ENCODE results near the gene MUC5B. TPM values are rescaled to one million over a fixed set of nuclear protein-coding genes. Genes with fewer than 3 reads are reported as not detected.
A peak's percentile ranks its signal among the peaks of the same experiment; 100 is the strongest.

Gene MUC5B
- total and polyA plus RNA-seq, 5 donors = under 0.01 TPM; not detected in 4

GRCh38 chr11:1256257-1257045 is 33.6 kb downstream of the MUC5B start:
- DNase-seq (peak in 2 of 3 donors; percentile 35 to 47), ATAC-seq (no peak)
- intact Hi-C loops (cut with DNase I) = no loop called here
- Histone ChIP-seq H3K27ac (ENCODE audit: low read length) (no peak overlapping the region), H3K4me3 (ENCODE audit: low read length) (no peak overlapping the region), H3K27me3 (ENCODE audit: control insufficient read depth, insufficient read depth) (no peaks in the 10 kb centered on the region), H3K9me3 (ENCODE audit: control insufficient read depth, low read length) (no peaks in the 10 kb centered on the region), H3K4me1 (ENCODE audit: control insufficient read depth, insufficient read depth, low read length) (no peaks in the 10 kb centered on the region)
- 51% methylated on average over 26 of the region's 26 CpGs for WGBS

- WGBS = 87% methylated on average over 27 of the region's 27 CpGs
- no peak overlapping the region for H3K4me3 ChIP-seq (ENCODE audit: low read length)
- no peak overlapping the region for H3K27ac ChIP-seq (ENCODE audit: low read length)
- ATAC-seq = no peak
- intact Hi-C loops (cut with DNase I) = no loop called here
- H3K27me3 ChIP-seq (ENCODE audit: control insufficient read depth, insufficient read depth) = no peaks in the 10 kb centered on the region
- H3K4me1 ChIP-seq (ENCODE audit: control insufficient read depth, insufficient read depth, low read length) = no peaks in the 10 kb centered on the region
- DNase-seq = peak in 2 of 3 donors; percentile 48 to 57
- no peaks in the 10 kb centered on the region for H3K9me3 ChIP-seq (ENCODE audit: control insufficient read depth, low read length)
Observed at GRCh38 chr11:1257366-1257765, 34.5 kb downstream of the MUC5B start.

GRCh38 chr11:1257916-1258315 is 35.0 kb downstream of the MUC5B start:
- Histone ChIP-seq H3K9me3 (ENCODE audit: control insufficient read depth, low read length) (no peaks in the 10 kb centered on the region), H3K27me3 (ENCODE audit: control insufficient read depth, insufficient read depth) (no peaks in the 10 kb centered on the region), H3K4me1 (ENCODE audit: control insufficient read depth, insufficient read depth, low read length) (peaks cover 2% of the 10 kb centered on the region), H3K4me3 (ENCODE audit: low read length) (no peak overlapping the region), H3K27ac (ENCODE audit: low read length) (no peak overlapping the region)
- intact Hi-C loops (cut with DNase I) = no loop called here
- ATAC-seq (no peak), DNase-seq (peak in 1 of 3 donors; percentile 55)
- 83% methylated on average over 16 of the region's 16 CpGs for WGBS

- WGBS = 64% methylated on average over 13 of the region's 13 CpGs
- intact Hi-C loops (cut with DNase I) = no loop called here
- ATAC-seq = no peak
Observed at GRCh38 chr11:1258401-1259075, 35.7 kb downstream of the MUC5B start.

GRCh38 chr11:1259076-1259461 is 36.2 kb downstream of the MUC5B start:
- no peak overlapping the region for H3K4me3 ChIP-seq (ENCODE audit: low read length)
- H3K9me3 ChIP-seq (ENCODE audit: control insufficient read depth, low read length) = no peaks in the 10 kb centered on the region
- H3K4me1 ChIP-seq (ENCODE audit: control insufficient read depth, insufficient read depth, low read length) = peaks cover 3% of the 10 kb centered on the region
- H3K27me3 ChIP-seq (ENCODE audit: control insufficient read depth, insufficient read depth) = no peaks in the 10 kb centered on the region
- 77% methylated on average over 7 of the region's 7 CpGs for WGBS
- ATAC-seq (no peak), DNase-seq (peak in 2 of 3 donors; percentile 42 to 48)
- no peak overlapping the region for H3K27ac ChIP-seq (ENCODE audit: low read length)
- intact Hi-C loops (cut with DNase I) = no loop called here

More at GRCh38 chr11:1258401-1259075, 35.7 kb downstream of the MUC5B start:
- no peak overlapping the region for H3K27ac ChIP-seq (ENCODE audit: low read length)
- peak in 2 of 3 donors; percentile 32 to 37 for DNase-seq
- H3K27me3 ChIP-seq (ENCODE audit: control insufficient read depth, insufficient read depth) = no peaks in the 10 kb centered on the region
- H3K4me1 ChIP-seq (ENCODE audit: control insufficient read depth, insufficient read depth, low read length) = peaks cover 3% of the 10 kb centered on the region
- H3K9me3 ChIP-seq (ENCODE audit: control insufficient read depth, low read length) = no peaks in the 10 kb centered on the region
- H3K4me3 ChIP-seq (ENCODE audit: low read length) = no peak overlapping the region

- 86% methylated on average over 9 of the region's 9 CpGs for WGBS
- H3K4me1 ChIP-seq (ENCODE audit: control insufficient read depth, insufficient read depth, low read length) = peaks cover 3% of the 10 kb centered on the region
- no peaks in the 10 kb centered on the region for H3K9me3 ChIP-seq (ENCODE audit: control insufficient read depth, low read length)
- no peak for ATAC-seq
- DNase-seq = peak in 2 of 3 donors; percentile 37 to 52
- H3K27ac ChIP-seq (ENCODE audit: low read length) = no peak overlapping the region
- H3K4me3 ChIP-seq (ENCODE audit: low read length) = no peak overlapping the region
- intact Hi-C loops (cut with DNase I) = no loop called here
- no peaks in the 10 kb centered on the region for H3K27me3 ChIP-seq (ENCODE audit: control insufficient read depth, insufficient read depth)
Observed at GRCh38 chr11:1259561-1259960, 36.7 kb downstream of the MUC5B start.

- intact Hi-C loops (cut with DNase I) = no loop called here
Observed at GRCh38 chr11:1260023-1260501, 37.2 kb downstream of the MUC5B start.

GRCh38 chr11:1260620-1261019 is 37.8 kb downstream of the MUC5B start:
- Histone ChIP-seq H3K9me3 (ENCODE audit: control insufficient read depth, low read length) (no peaks in the 10 kb centered on the region), H3K4me1 (ENCODE audit: control insufficient read depth, insufficient read depth, low read length) (peaks cover 3% of the 10 kb centered on the region), H3K4me3 (ENCODE audit: low read length) (no peak overlapping the region), H3K27ac (ENCODE audit: low read length) (no peak overlapping the region), H3K27me3 (ENCODE audit: control insufficient read depth, insufficient read depth) (no peaks in the 10 kb centered on the region)
- no peak for ATAC-seq
- whole genome bisulfite sequencing = 87% methylated on average over 17 of the region's 17 CpGs
- peak in 2 of 3 donors; percentile 61 to 72 for DNase-seq
- intact Hi-C loops (cut with DNase I) = no loop called here

More at GRCh38 chr11:1260023-1260501, 37.2 kb downstream of the MUC5B start:
- H3K9me3 ChIP-seq (ENCODE audit: control insufficient read depth, low read length) = no peaks in the 10 kb centered on the region
- 67% methylated on average over 10 of the region's 10 CpGs for WGBS
- H3K4me3 ChIP-seq (ENCODE audit: low read length) = no peak overlapping the region
- no peak overlapping the region for H3K27ac ChIP-seq (ENCODE audit: low read length)
- H3K27me3 ChIP-seq (ENCODE audit: control insufficient read depth, insufficient read depth) = no peaks in the 10 kb centered on the region
- DNase-seq (peak in 2 of 3 donors; percentile 56 to 75), ATAC-seq (peak; percentile 9 to 50)
- H3K4me1 ChIP-seq (ENCODE audit: control insufficient read depth, insufficient read depth, low read length) = peaks cover 3% of the 10 kb centered on the region

- Histone ChIP-seq H3K27me3 (ENCODE audit: control insufficient read depth, insufficient read depth) (no peaks in the 10 kb centered on the region), H3K4me1 (ENCODE audit: control insufficient read depth, insufficient read depth, low read length) (peaks cover 3% of the 10 kb centered on the region), H3K4me3 (ENCODE audit: low read length) (no peak overlapping the region), H3K9me3 (ENCODE audit: control insufficient read depth, low read length) (no peaks in the 10 kb centered on the region), H3K27ac (ENCODE audit: low read length) (no peak overlapping the region)
- DNase-seq (peak in 2 of 3 donors; percentile 59 to 60), ATAC-seq (no peak)
- intact Hi-C loops (cut with DNase I) = no loop called here
- 93% methylated on average over 39 of the region's 39 CpGs for WGBS
Observed at GRCh38 chr11:1261241-1262071, 38.6 kb downstream of the MUC5B start.

- WGBS = 14% methylated on average over 31 of the region's 31 CpGs
- H3K27ac ChIP-seq (ENCODE audit: low read length) = peak overlapping the region; percentile 42
- peaks cover 3% of the 10 kb centered on the region for H3K4me1 ChIP-seq (ENCODE audit: control insufficient read depth, insufficient read depth, low read length)
- H3K9me3 ChIP-seq (ENCODE audit: control insufficient read depth, low read length) = no peaks in the 10 kb centered on the region
- DNase-seq (peak; percentile 94 to 97 (median 95)), ATAC-seq (peak; percentile 92 to 93)
- no peaks in the 10 kb centered on the region for H3K27me3 ChIP-seq (ENCODE audit: control insufficient read depth, insufficient read depth)
- peak overlapping the region; percentile 33 for H3K4me3 ChIP-seq (ENCODE audit: low read length)
- intact Hi-C loops (cut with DNase I) = no loop called here
Observed at GRCh38 chr11:1262172-1263006, 39.5 kb downstream of the MUC5B start.

Data from right cardiac atrium (tissue), 5 donors.